Measurements from ENCODE around the gene CACHD1.
A peak's percentile ranks its signal among the peaks of the same experiment; 100 is the strongest.
"Not testable (repeated sequence)": the region's sequence is repeated elsewhere in the genome, so short reads cannot be mapped to it uniquely, and the experiment has no call there.

Gene CACHD1

GRCh38 chr1:64497088-64497883 is 27.4 kb downstream of the CACHD1 start:
- DNase-seq (ENCODE audit: low read depth), result no peak

GRCh38 chr1:64498325-64498724 is 28.4 kb downstream of the CACHD1 start:
- DNase-seq (ENCODE audit: low read depth), result no peak

- no peak for DNase-seq (ENCODE audit: low read depth)
Observed at GRCh38 chr1:64499011-64499410, 29.1 kb downstream of the CACHD1 start.

- DNase-seq (ENCODE audit: low read depth), result no peak
Observed at GRCh38 chr1:64499966-64500365, 30.0 kb downstream of the CACHD1 start.

- no peak for DNase-seq (ENCODE audit: low read depth)
Observed at GRCh38 chr1:64502083-64502482, 32.2 kb downstream of the CACHD1 start.

GRCh38 chr1:64502931-64503330 is 33.0 kb downstream of the CACHD1 start:
- DNase-seq (ENCODE audit: low read depth), result no peak

GRCh38 chr1:64505232-64505943 is 35.5 kb downstream of the CACHD1 start:
- DNase-seq (ENCODE audit: low read depth), result no peak

- DNase-seq (ENCODE audit: low read depth), result no peak
Observed at GRCh38 chr1:64505944-64506655, 36.2 kb downstream of the CACHD1 start.

GRCh38 chr1:64508629-64509028 is 38.7 kb downstream of the CACHD1 start:
- no peak for DNase-seq (ENCODE audit: low read depth)

GRCh38 chr1:64511044-64511443 is 41.1 kb downstream of the CACHD1 start:
- no peak for DNase-seq (ENCODE audit: low read depth)

GRCh38 chr1:64512206-64512605 is 42.3 kb downstream of the CACHD1 start:
- DNase-seq (ENCODE audit: low read depth), result not testable (repeated sequence)

- DNase-seq (ENCODE audit: low read depth), result no peak
Observed at GRCh38 chr1:64513545-64513944, 43.6 kb downstream of the CACHD1 start.

- peak; percentile 30 for DNase-seq (ENCODE audit: low read depth)
Observed at GRCh38 chr1:64514197-64514765, 44.4 kb downstream of the CACHD1 start.

GRCh38 chr1:64515427-64515826 is 45.5 kb downstream of the CACHD1 start:
- DNase-seq (ENCODE audit: low read depth), result peak; percentile 53

- DNase-seq (ENCODE audit: low read depth), result no peak
Observed at GRCh38 chr1:64516301-64516700, 46.4 kb downstream of the CACHD1 start.

GRCh38 chr1:64516803-64517568 is 47.1 kb downstream of the CACHD1 start:
- no peak for DNase-seq (ENCODE audit: low read depth)

- no peak for DNase-seq (ENCODE audit: low read depth)
Observed at GRCh38 chr1:64517640-64518039, 47.7 kb downstream of the CACHD1 start.

GRCh38 chr1:64518692-64519481 is 49.0 kb downstream of the CACHD1 start:
- no peak for DNase-seq (ENCODE audit: low read depth)

GRCh38 chr1:64519901-64520300 is 50.0 kb downstream of the CACHD1 start:
- DNase-seq (ENCODE audit: low read depth), result no peak

GRCh38 chr1:64522740-64523139 is 52.8 kb downstream of the CACHD1 start:
- no peak for DNase-seq (ENCODE audit: low read depth)
